H1 (cell line): Measurements from ENCODE around the gene TAS2R50. TPM values are rescaled to one million over a fixed set of nuclear protein-coding genes. Genes with fewer than 3 reads are reported as not detected.

ENCODE experiments used
- BACH1 ChIP-seq: IDR thresholded peaks from 2 replicates; pipeline ENCODE4 v1.6.1; 2012; ENCODE audit warnings: low read length, improper control_type of control experiment
- BCL11A ChIP-seq, 2 experiments: IDR thresholded peaks; one replicate each; pipeline ENCODE4 v1.6.1; 2011; ENCODE audit warnings: low read depth in 2 of 2, low read length in 2 of 2, mild to moderate bottlenecking in 2 of 2
- BRCA1 ChIP-seq: IDR thresholded peaks from 2 replicates; pipeline ENCODE4 v1.6.1; 2012; ENCODE audit warnings: low read depth, low read length, improper control_type of control experiment
- CEBPB ChIP-seq: IDR thresholded peaks from 2 replicates; pipeline ENCODE4 v1.6.1; 2012; ENCODE audit warnings: low read depth, low read length
- CHD7 ChIP-seq: fragments of 300-600 bp; sonication (generic); IDR thresholded peaks from 2 replicates; pipeline ENCODE4 v1.7.1; 2012; ENCODE audit warnings: low read length, moderate library complexity, mild to moderate bottlenecking, inconsistent platforms; ENCODE audit not compliant: insufficient replicate concordance
- CREB1 ChIP-seq: IDR thresholded peaks from 2 replicates; pipeline ENCODE4 v1.6.1; 2012; ENCODE audit warnings: inconsistent platforms
- CTBP2 ChIP-seq: IDR thresholded peaks from 2 replicates; pipeline ENCODE4 v1.7.0; 2011; ENCODE audit warnings: borderline replicate concordance, mild to moderate bottlenecking, moderate library complexity, mixed read lengths, low read length; ENCODE audit not compliant: insufficient read depth, insufficient read length
- NANOG ChIP-seq: IDR thresholded peaks from 2 replicates; pipeline ENCODE4 v1.6.1; 2011; ENCODE audit warnings: low read length, low read depth, mild to moderate bottlenecking, inconsistent platforms; ENCODE audit not compliant: insufficient read depth, poor library complexity, severe bottlenecking
- RNF2 ChIP-seq: fragments of 200-900, 300-1000 bp; sonication (generic); IDR thresholded peaks from 2 replicates; pipeline ENCODE4 v1.7.1; 2016; ENCODE audit warnings: borderline replicate concordance, low read depth, mild to moderate bottlenecking, antibody characterized with exemption, low read length; ENCODE audit not compliant: poor library complexity, severe bottlenecking; ENCODE audit errors: missing control alignments
- RXRA ChIP-seq: IDR thresholded peaks from 2 replicates; pipeline ENCODE4 v1.6.1; 2011; ENCODE audit warnings: low read depth, mild to moderate bottlenecking, low read length, moderate library complexity; ENCODE audit not compliant: insufficient read depth
- SRF ChIP-seq: IDR thresholded peaks from 2 replicates; pipeline ENCODE4 v1.6.1; 2011; ENCODE audit warnings: mild to moderate bottlenecking, low read depth, low read length, moderate library complexity
- SUZ12 ChIP-seq: fragments of 200-600 bp; sonication (generic); IDR thresholded peaks from 2 replicates; pipeline ENCODE4 v1.6.1; 2012; ENCODE audit warnings: mild to moderate bottlenecking, inconsistent platforms, low read length, moderate library complexity, mixed read lengths
- polyA plus RNA-seq, 7 experiments: library from polyadenylated mRNA; depleted of rRNA in 3 of 7; stranded (reverse) in 5 of 7; unstranded in 2 of 7; fragments of >200 nt in 5 of 7; fragments of 200-250 nt in 2 of 7; gene quantifications; 1 replicate in 5 of 7; 2 replicates in 1 of 7; 4 replicates in 1 of 7; pipeline versions ENCODE4 v1.2.1 to v1.2.3, GENCODE V29; 2011 to 2013; ENCODE audit warnings: missing spikeins in 2 of 7, mixed read lengths in 2 of 7
- total RNA-seq: library from RNA; stranded (reverse); fragmentation: NEBNext Ultra II Directional; extraction: Animal tissue kit (Norgen Biotek cat#: 25700); gene quantifications from 2 replicates; pipeline ENCODE4 v1.2.1, GENCODE V29; 2021

Gene TAS2R50
- total and polyA plus RNA-seq, 2 of the 8 experiments (the other 6 are each of a cell fraction or from before 2014, with no cell fraction given), result 0.11 to 0.50 TPM

- TF ChIP-seq CHD7 (no peak), BACH1 (no peak), BRCA1 (no peak), BCL11A (IDR thresholded peaks at IDR 0.05; ENCODE audit: low read depth in 2 of 2, low read length in 2 of 2) (no peak), CEBPB (no peak), SUZ12 (no peak), CREB1 (no peak), NANOG (no peak), RNF2 (no peak), RXRA (no peak), SRF (no peak), CTBP2 (no peak)
Observed at GRCh38 chr12:10936506-10936905, 50.2 kb downstream of the TAS2R50 start (continued).
